ENCODE results near the gene TNFRSF19.

The TNFRSF19 gene

DNA sequence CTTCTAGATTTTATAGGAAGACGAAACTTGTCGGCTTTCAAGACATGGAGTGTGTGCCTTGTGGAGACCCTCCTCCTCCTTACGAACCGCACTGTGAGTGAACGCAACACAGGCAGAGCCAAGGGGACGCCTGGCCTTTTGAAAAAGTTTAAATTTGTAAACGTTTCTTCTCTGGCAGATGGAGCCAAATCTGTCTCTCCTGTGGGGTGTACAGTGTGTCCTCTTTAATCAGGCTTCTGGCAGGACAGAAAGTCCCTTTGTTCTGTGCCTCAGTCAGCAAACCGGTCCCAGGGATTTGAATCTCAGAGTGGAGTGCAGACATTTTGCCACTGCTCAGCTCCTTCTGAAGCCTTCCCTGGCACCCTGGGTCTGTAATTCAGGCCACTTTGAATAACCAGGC, 56.5 kb downstream of the TNFRSF19 start:
- peak overlapping the region in 1 of 2 donors; percentile 41 for H3K27ac ChIP-seq
- no peak for DNase-seq (ENCODE audit: low spot score)
- no peak for TF ChIP-seq CTCF (IDR thresholded peaks at IDR 0.05)
- no peak overlapping the region for H3K4me3 ChIP-seq

GRCh38 chr13:23627410-23627809, 57.2 kb downstream of the TNFRSF19 start:
- DNase-seq (ENCODE audit: low spot score) = no peak
- no peak for TF ChIP-seq CTCF (IDR thresholded peaks at IDR 0.05)
- Histone ChIP-seq H3K4me3 (no peak overlapping the region), H3K27ac (peak overlapping the region in 1 of 2 donors; percentile 9)

DNA sequence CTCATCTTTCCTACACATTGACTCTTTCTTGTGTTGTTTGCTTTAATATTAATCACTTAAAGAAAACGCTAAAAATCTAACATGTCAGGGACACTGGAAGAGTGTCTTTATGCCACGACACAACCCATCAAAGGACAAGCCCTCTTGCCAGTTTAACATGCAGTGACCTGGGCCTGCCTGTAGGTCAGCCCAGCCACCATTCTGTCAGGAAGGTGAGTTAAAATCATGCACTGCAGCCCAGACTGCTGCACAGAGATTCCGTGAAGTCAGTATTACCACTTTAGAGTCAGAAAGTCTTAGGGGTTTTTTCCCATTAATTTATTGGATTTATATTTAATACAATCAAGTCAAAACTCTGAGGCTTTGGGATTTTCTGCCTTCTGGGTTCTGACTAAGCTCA, 58.0 kb downstream of the TNFRSF19 start:
- no peak for DNase-seq (ENCODE audit: low spot score)
- no peak for TF ChIP-seq CTCF (IDR thresholded peaks at IDR 0.05)
- Histone ChIP-seq H3K27ac (no peak overlapping the region), H3K4me3 (no peak overlapping the region)

- Histone ChIP-seq H3K27ac (peak overlapping the region in 1 of 2 donors; percentile 82), H3K4me3 (no peak overlapping the region)
- TF ChIP-seq CTCF (IDR thresholded peaks at IDR 0.05) = no peak
- DNase-seq (ENCODE audit: low spot score) = no peak
These were observed 58.8 kb downstream of the TNFRSF19 start for GRCh38 chr13:23628765-23629565.

DNA sequence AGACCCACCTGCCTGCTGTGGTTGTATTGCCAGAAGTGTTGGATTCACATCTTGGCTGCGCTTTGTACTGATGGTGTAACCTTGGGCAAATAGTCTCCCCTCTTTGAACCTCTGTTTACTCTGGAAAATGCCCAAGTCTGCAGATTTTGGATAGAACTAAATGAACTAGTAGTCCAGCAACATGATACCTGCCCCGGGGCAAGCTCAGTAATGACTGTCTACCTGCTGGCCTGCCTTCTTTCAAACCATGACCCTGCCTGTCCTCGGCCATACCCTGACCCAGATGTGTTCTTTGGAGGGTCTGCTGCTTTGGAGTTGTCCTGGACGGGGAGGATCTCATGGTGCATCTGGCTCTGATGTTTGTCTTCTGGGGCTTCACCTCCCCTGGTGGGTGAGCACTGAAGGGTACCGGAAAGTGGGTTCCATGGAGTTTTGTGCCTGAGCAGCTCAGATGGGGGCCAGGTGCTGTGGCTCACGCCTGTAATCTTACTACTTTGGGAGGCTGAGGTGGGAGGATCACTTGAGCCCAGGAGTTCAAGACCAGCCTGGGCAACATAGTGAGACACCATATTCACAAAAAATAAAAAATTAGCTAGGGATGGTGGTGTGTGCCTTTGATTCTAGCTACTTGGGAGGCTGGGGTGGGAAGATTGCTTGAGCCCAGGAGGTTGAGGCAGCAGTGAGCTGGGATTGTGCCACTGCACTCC, 59.5 kb downstream of the TNFRSF19 start:
- no peak for TF ChIP-seq CTCF (IDR thresholded peaks at IDR 0.05)
- no peak for DNase-seq (ENCODE audit: low spot score)
- Histone ChIP-seq H3K4me3 (no peak overlapping the region), H3K27ac (peak overlapping the region in 1 of 2 donors; percentile 82)

DNA sequence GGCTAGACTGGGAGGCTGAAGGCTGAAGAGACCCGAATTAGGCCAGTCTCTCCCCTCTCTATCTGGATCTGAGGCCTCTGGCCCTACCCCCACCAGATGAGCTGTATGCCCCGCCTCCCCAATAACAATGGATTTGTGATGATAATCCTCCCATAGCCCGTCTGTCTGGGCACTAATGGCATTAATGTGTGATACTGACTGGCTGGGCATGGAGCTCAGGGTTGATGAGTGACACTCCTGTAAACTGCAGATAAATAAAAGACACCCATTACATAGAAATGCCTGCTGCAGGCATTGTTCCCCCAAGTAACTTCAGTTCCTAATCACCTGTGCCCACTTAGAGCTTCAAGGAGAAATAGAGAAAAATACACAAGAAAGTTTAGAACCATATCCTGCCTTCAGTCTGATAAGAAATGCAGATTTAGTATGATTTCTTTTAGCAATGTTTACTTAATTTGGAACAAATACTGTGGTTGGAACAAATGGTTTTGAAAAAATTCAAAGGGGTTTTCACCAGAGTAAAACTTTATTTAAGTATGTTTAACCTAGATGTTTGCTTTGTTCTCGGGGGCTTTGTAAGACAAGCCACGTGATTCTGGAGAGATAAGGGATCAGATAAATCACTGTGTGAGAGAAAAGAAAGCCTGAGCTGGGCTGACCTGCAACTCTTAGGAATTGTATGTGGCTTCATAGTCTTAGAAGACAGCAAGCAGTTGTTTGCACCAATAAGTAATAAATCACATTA, 60.3 kb downstream of the TNFRSF19 start:
- Histone ChIP-seq H3K4me3 (no peak overlapping the region), H3K27ac (no peak overlapping the region)
- no peak for TF ChIP-seq CTCF (IDR thresholded peaks at IDR 0.05)
- DNase-seq (ENCODE audit: low spot score) = no peak
